CD4-positive, alpha-beta T cell treated with Interferon gamma for 1 hour (primary cell): Measurements from ENCODE around the gene MATK.

Source experiments
- DNase-seq: peaks from one replicate; pipeline ENCODE4 v3.0.0-alpha.2; 2020

Gene MATK, protein sequence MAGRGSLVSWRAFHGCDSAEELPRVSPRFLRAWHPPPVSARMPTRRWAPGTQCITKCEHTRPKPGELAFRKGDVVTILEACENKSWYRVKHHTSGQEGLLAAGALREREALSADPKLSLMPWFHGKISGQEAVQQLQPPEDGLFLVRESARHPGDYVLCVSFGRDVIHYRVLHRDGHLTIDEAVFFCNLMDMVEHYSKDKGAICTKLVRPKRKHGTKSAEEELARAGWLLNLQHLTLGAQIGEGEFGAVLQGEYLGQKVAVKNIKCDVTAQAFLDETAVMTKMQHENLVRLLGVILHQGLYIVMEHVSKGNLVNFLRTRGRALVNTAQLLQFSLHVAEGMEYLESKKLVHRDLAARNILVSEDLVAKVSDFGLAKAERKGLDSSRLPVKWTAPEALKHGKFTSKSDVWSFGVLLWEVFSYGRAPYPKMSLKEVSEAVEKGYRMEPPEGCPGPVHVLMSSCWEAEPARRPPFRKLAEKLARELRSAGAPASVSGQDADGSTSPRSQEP

DNA sequence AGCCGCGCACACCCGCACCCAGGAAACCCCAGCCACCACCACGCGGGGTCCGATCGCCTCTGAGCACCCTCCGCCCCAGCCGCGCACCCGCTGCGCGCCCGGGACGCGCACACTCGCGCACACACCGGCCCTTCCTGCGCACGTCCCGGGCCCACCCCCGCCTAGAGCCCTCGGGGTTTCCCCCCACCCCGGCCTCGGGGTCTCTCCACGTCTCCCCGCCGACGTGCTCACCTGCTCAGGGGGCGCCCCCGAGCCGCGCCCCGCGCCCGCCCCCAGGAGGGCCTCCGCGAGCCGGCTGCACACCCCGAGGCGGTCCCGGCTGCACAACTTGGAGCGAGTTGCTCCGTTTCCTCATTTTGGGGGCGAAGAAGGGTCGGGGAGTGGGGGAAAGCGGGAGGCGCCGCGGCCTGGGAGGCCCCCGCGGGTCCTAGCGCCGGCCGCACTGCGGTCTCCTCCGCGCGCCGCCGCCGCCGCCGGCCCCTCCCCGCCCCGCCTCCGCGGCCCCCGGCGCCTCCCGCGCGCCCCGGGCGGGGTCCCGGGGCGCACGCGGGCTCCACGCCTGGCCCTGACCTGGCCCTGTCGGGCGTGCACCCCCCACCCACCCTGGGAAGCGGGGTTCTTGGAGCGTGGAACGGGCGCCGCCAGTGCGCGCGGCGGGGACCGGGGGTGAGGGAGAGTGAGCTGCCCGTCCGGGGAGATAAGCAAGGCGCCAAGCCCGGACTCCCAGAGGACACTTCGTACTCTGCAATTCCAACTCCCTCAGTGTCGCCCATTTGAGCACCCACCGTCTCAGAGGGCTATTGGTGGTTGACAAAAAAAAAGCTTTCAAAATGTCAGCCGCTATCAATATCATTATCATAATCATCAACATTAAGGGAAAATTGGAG lies at the start of gene MATK:
Gene MATK (minus strand): TSS at position 444 of the 887 bp plus-strand sequence. CDS start 1,246 bp downstream, outside the sequence.
- peak; percentile 7 for DNase-seq

DNA sequence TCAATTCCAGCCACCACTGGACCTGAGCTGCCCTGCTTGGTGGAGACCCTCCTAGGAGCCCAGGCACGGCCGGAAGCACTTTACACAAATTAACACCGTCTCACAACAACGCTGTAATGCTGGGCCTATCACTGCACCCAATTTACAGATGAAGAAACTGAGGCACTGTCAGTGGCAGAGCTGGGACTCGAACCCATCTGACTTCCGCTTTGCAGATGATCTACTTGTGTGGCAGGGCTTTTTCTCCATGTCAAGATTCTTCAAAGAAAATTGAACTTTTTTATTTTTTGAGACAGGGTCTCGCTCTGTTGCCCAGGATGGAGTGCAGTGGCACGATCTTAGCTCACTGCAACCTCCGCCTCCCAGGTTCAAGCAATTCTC lies 48.9 kb upstream of the MATK start:
- no peak for DNase-seq

DNA sequence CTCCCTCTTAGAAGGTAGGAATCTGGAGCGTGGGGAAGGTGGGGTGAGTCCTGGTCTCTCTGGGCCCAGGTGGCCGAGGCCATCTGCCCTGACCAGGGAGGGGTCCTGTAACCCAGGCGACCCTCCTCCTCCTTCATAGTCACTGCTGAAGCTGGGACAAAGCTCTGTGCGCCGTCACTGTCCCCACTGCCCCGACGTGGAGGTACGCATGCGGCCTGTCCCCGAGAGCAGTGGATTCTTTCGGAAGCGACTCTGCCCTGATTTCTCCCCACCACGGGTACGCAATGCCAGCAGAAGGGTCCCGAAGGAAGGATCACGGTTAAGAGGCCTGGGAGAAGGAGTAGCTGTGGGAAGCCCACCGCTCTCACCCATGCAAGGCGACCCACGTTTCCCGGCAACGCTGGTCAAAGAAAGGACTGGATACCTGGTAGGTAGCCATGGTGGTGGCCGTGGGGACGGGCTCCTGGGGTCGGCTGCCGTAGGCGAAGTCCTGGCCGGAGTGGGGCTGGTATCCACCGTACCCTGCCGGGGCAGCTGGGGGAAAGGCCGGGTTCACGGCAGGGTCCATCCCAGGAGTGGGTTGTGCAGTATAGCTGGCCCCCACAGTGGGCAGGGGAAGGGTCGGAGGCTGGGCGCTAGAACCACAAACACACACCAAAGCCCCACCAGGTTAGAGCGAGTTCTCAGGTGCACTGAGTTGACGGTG lies 48.3 kb upstream of the MATK start:
- DNase-seq, result no peak

DNA sequence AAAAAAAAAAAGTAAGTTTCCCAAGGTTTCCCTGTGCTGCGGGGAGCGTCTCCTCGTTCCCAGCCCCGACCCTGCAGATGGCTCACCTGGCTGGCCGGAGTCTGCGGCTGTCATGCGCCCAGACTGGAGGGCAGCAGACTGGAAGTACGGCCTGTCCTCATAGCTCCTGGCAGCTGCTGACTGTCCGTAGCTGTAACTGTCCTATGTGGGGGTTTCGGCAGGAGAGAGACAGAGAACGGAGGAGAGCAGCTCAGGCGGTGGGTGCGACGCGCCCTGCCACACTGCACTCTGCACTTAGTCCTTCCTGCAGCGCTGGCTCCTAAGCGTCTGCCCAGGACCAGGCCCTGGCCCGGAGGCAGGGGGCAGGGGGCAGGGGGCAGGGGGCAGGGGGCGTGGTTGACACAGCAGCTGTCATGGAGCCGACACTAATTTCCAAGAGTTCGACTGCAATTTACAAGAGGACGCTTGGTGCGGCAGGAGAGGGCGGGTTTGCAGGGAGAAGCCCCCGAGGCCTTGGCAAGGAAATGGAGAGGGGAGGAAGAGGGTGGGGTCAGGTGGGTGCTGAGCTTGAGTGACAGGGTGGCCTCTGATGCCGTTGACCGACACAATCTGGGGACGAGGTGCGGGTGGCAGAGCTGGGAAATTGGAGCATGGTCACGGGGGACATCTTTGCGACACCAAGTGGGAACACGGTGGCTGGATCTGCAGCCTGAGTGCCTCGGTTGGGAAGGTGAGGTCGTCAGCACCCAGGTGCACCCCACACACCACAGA lies 47.6 kb upstream of the MATK start:
- no peak for DNase-seq

DNA sequence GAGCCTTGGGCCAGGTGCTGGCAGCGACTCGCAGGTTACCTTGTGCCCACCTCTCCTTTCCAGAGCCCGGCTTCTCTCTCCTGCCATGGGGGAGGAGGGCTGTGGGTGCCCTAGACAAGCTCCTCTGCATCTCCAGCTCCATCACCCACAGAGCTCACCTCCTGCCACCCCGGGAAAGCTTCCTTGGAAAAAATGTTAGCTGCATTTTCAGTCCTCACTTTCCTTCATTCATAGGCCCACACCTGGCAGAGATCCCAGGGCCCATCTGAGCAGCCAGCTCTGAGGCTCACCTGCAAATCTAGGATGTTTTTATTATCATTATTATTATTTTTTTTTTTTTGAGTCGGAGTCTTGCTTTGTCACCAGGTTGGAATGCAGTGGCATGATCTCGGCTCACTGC lies 45.8 kb upstream of the MATK start:
- no peak for DNase-seq

DNA sequence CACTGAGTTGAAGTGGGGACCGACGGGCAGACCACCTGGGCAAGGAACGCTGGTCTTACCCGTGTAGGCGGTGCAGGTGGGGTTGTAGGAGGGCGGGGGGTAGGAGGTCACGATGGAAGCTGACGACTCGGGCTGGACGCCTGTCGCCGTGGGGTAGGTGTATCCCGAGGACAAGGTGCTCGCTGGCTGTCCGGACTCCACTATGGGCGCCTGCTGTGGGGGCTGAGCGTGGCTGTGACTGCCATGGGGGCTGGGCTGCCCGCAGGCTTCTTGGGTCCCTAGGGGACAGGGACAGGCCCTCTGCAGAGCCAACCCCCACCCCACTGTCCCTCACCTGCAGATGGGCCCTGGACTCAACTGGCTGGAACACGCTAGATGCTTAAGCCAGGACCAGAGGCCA lies 45.4 kb upstream of the MATK start:
- no peak for DNase-seq

DNA sequence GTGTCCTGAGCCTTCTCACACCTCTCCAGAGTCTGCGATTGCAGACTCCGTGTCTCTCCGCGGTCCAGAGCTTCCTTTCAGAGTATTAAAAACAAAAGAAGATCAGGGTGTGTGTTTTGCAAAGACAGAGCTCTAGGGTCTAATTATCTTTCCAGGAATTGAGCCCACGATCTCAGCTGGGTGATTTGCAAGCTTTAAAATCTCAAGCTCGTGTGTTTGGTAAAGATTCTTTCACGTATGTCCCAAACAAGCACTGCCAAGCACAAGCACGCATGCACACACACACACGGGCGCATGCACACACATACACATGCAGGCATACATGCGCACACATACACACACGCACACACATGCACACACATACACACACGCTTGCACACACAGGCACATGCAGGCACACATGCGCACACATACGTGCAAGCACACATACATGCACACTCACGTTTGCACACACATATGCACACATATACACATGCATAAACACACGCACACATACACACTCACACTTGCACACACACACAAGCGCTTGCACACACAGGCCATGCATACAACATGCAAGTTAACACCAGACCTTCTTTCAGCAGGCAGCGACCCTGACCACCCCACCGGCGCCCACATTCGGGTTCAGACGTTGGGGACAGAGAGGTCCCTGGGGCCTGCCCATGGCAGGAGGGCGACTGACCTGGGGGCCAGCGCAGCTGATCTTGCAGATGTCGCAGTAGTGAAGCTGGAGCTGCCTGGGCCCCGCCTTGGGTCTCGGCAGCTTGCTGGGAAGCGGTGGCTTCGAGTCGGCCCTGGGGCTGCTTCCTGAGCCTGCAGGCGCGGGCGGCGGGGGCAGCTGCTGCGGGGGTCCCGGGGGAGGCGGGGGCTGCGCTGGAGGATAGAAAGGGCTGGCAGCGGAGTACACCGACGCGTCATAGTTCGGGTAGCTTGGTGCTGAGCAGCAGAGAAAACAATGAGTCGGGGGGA lies 44.7 kb upstream of the MATK start:
- no peak for DNase-seq

DNA sequence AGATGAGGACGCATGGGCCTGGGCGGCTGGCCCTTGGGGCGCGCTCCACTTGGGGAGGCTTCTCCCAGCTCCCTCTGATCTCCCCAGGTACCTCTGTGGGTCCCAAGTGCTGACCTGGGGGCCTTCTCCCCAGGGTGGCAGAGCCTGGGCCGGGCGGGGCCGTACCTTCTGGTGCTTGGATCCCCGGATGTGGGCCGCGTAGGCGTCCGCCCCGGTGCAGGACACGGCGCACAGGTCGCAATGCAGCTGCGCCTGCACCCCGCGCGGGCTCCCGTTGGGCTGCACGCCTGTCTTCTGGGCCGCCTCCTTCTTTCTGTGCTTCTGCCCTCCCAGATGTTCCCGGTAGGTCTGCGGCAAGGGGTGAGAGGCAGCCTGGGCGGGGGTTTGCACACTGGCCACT lies 41.1 kb upstream of the MATK start:
- no peak for DNase-seq

DNA sequence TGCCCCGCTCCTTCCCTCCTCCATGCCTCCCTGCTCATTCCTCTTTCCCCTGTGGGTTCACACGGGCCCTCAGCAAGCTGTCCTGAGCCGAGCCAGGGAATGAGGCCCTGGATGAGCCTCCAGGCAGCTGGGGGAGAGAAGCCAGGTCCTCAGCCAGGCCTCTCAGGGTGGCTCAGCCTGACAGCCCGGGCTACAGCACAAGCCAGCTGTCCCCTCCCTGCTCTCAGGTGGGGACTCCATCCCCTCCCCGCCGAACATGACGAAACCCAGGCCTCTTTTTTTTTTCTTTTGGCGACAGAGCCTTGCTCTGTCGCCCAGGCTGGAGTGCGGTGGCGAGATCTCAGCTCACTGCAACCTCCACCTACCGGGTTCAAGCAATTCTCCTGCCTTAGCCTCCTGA lies 40.0 kb upstream of the MATK start:
- no peak for DNase-seq

DNA sequence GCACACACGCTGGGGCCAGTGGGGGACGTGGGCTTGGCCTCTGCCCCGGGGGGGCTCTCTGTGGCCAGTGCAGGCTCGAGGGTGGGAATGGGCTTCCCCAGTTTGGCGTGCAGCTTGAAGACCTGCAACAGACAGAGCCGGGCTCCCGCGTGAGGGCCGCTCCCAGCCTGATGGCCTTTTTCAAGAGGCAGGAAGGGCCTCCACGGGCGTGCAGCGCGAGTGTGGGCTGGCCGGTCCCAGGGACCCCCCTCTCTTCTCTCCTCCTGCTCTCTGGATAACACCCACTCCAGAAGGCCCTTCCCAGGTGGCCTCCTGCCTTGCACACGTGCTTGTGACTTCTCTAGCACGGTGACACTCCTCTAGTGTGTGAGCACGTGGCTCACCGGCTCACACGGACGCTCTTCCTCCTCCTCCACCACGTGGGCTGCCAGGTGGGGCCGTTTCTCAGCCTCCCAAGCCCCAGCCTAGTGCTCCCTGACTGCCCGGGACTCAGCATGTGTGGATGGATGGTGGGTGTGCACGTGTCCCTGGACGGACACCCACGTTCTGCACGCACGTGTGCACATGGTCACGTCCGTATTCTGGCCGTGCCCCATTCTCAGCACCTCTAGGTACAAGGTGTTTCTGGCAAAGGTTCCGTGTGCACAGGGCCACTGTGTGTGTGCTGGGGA lies 39.2 kb upstream of the MATK start:
- no peak for DNase-seq

DNA sequence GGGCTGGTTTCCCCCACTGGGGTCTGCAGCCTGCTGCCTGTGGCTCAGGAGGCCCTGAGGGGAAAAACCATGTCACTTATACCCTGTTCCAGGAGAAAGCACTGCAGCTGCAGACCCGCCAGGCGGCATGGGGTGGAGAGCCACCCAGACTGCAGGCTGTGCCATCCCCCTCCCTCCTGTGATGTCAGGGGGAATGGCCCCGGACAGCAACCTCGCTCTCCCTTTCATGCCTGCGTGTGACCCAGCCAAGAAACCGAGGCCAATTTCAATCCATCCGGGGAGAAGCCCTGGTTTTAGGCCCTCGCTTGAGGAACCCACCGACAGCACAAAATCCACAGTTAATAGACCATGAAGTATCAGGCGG lies 37.2 kb upstream of the MATK start:
- no peak for DNase-seq

DNA sequence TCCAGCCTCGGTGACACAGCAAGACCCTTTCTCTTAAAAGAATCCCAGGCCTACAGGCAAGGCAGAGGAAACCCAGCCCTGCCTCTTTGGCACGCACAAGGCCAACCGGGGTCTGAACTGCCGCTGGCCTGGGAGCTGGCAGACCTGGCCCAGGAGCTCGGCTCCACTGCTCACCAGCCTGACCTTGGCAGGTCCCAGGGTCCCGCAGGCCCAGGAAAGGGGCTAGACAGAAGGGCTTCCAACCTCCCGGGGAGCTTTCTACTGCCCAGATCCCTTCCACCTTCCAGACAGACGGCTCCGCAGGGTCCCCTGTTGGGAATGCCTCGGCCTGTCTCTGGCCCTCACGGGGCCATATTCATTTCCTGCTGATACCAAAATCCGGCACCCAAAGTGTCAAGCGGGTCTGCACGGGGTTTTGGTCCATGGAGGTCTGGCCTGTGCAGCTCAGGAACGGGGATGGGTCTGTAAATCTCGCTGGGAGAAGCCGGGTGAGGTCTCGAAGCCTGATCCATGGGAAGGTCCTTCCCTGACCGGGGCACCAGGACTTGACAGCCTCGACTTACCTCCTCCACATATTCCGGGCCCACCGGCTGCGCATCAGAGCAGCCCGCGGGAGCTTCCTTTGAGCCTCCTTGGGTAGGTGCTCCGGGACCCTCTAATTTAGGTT lies 36.6 kb upstream of the MATK start:
- no peak for DNase-seq

DNA sequence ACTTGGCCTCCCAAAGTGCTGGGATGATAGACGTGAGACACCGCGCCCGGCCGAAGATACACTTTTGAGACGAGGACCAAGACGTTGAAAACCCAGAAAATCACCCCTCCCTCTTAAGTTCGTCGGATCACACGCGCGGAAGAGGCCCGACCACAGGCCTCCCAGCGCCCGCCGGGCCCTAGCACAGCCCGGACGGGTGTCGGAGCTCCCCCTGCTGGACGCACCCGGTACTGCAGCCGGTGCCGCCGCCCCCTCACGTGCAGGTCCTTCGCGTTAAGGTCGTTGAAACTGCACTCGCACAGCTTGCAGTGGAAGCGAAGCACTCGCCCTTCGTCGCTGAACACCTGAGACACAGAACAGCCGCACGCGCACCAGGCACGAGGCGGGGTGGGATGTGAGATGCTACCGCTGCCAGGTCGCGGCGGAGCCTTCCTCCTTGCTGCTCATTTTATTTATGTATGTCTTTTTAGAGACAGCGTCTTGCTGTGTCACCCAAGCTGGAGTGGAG lies 35.7 kb upstream of the MATK start:
- peak; percentile 86 for DNase-seq

DNA sequence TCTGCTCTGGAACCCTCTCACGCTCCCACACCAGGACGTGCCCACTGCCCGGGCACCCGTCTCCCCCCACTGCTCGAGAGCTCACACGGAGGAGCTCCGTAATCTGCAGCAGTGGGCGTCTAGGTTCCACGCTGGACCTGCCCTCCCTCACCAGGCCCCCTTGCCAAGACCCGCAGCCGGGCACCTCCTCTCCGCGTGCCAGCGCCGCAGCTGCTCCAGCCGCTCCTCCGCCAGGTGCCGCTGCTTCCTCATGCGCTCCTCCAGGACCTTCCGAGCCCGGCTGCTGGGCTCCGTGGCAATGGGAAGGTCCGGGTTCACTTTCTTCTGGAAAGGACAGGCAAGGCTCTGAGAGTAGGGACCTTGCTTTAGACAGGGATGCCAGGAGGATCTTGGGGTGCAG lies 35.0 kb upstream of the MATK start:
- DNase-seq, result no peak

DNA sequence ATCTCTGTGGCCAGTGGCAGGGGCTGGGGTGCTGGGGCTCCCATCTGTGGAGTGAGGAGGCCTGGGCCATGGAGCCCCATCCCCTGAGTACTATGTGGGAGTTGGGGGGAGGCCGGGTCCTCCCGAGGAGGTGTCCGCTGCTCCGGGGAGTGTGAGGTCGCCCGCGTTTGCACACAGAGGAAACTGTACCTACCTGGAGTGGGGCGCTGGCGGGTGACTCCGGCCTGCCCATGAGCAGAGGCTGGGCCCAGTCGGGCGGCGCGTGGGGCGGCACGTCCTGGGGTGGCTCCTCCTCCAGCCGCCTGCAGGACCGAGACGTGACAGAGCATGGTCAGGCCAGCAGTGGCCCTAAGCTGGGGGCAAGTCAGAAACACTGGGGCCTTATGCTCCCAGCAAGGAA lies 33.8 kb upstream of the MATK start:
- no peak for DNase-seq

DNA sequence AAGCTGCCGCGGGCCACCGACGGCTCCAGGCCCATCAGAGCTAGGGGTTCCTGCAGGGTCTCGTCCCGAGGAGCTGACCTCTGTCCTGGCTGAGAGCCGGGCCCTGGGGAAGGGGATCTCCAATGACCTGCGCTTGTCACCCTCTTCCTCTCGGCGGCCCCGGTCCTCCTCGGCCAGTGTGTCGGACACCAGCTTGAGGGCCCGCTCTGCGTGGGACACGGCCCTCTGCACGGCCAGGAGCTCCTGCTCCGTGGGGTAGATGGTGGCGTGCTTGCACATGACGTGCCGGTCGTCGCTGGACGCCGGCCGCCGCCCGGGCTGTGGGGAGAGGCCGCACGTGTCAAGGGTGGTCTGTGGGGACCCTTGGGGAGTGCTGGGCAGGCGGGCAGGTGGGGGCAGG lies 32.7 kb upstream of the MATK start:
- no peak for DNase-seq

DNA sequence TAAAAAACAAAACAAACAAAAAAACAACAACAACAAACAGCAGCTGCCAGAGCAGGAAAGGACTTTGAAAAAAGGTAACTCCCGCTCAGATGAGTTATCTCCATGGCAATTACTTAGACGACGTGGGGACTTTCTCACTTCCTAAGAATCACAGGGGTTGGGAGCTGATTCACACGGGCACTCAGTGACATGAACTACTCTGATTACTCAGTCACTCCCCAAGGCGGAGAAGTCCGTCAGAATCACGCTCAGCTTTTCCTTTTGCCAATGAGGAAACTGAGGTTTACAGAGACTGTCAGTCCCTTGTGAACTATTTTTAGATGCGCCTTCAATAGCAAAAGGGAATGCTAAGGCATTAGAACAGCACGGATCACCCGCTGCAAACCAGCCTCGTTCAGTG lies 32.3 kb upstream of the MATK start:
- no peak for DNase-seq

DNA sequence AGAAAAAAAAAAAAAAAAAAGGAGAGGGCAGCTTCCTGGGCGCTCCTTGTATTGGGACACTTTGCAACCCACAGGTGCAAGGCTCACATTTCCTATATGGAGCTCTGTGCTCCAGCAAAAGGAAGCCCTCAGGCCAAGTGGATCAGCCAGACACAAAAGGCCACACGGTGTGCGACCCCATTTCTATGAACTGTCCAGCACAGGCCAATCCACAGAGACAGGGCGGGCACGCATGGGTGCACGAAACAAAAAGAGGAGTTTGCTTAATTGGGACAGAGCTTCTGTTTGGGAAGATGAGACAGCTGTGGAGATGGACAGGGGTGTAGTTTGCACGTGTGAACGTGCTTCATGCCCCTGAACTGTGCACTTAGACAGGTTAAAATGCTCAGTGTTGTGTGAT lies 31.6 kb upstream of the MATK start:
- DNase-seq, result no peak

DNA sequence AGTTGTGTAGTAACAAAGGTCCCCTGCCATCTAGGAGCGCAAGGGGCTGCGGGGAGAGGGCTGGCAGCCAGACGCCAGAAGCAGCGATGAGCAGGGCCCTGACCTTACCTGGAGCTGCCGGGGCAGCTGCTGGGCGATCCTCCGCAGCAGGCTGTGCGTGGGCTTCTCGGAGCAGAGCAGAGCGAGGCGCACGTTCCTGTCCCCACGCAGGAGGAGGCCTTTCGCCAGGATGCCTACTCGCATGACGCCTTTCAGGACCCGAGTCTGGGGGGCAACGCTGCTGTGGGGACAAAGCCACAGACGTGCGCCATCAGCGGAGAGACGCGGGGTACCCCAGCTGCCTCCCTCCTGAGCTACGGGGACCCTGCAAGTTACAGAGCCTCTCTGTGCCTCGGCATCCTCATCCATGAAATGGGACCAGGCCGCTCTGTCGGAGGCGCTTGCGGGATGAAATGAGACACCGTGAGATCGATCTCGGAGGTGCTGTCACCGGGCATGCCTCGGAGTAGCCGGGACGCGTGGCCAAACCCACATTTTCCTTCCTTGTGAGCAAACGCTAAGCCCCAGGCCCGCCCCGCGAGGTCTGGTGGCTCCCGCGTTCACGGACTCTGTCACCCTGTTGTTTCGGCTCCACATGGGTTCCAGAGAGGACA lies 30.5 kb upstream of the MATK start:
- DNase-seq, result no peak
